Esophagus muscularis mucosa (tissue), 4 donors: ENCODE results near the gene DAPK2. TPM values are rescaled to one million over a fixed set of nuclear protein-coding genes. Genes with fewer than 3 reads are reported as not detected.

Source experiments
- DNase-seq: peaks from one replicate; pipeline ENCODE4 v3.0.0-alpha.2; 2017; ENCODE audit errors: extremely low spot score
- H3K27ac ChIP-seq, 4 donors: fragments of 200-600 bp; sonication (generic); replicated peaks in 1 of 4; 1 replicate in 3 of 4; 2 replicates in 1 of 4; pipeline ENCODE4 v1.5.1; 2016 to 2019; ENCODE audit warnings: mild to moderate bottlenecking in 1 of 4
- H3K27me3 ChIP-seq, 4 donors: fragments of 200-600 bp; sonication (generic); one replicate each; pipeline versions ENCODE4 v1.5.1 to v1.6.0; 2016 to 2019
- H3K36me3 ChIP-seq, 4 donors: fragments of 200-600 bp; sonication (generic); one replicate each; pipeline ENCODE4 v1.5.1; 2016 to 2019
- H3K4me1 ChIP-seq, 4 donors: fragments of 200-600 bp; sonication (generic); one replicate each; pipeline ENCODE4 v1.5.1; 2016 to 2019
- H3K4me3 ChIP-seq, 4 donors: fragments of 200-600 bp; sonication (generic); 1 replicate in 2 of 4; 2 replicates in 2 of 4; pipeline ENCODE4 v1.5.1; 2016 to 2019; ENCODE audit warnings: mild to moderate bottlenecking in 4 of 4, moderate library complexity in 1 of 4
- H3K9me3 ChIP-seq, 4 donors: fragments of 200-600 bp; sonication (generic); 1 replicate in 3 of 4; 2 replicates in 1 of 4; pipeline ENCODE4 v1.5.1; 2016 to 2019
- CTCF ChIP-seq, 3 experiments: fragments of 200-600 bp in 2 of 3; fragments of 450-650 bp in 1 of 3; sonication (generic) in 2 of 3; IDR thresholded peaks; one replicate each; pipeline ENCODE4 v1.5.1; 2017 to 2019; ENCODE audit warnings: antibody characterized with exemption in 3 of 3, mild to moderate bottlenecking in 2 of 3, moderate library complexity in 1 of 3
- EP300 ChIP-seq: sonication (generic); formaldehyde crosslinking; IDR thresholded peaks from one replicate; pipeline ENCODE4 v1.6.1; 2017; ENCODE audit warnings: antibody characterized with exemption
- POLR2A ChIP-seq: fragments of 450-650 bp; IDR thresholded peaks from one replicate; pipeline ENCODE4 v1.6.1; 2017; ENCODE audit warnings: antibody characterized with exemption, moderate library complexity, mild to moderate bottlenecking, low read depth
- POLR2AphosphoS5 ChIP-seq, 2 donors: sonication (generic); formaldehyde crosslinking; IDR thresholded peaks; one replicate each; pipeline ENCODE4 v1.6.1; 2017; ENCODE audit warnings: antibody characterized with exemption in 2 of 2
- WGBS: methylation state at CpG from one replicate; pipeline ENCODE4 v1.1.5; 2018; 5-methylcytosine and 5-hydroxymethylcytosine counted together
- intact Hi-C: fragments of 100-400 bp; cut with DNase I; formaldehyde crosslinking; loops from one replicate; pipeline ENCODE4 v1.15.1; 2023
- small RNA-seq, 3 donors: library from RNA; depleted of rRNA; stranded (forward); fragments of <200 nt; gene quantifications; one replicate each; pipeline ENCODE3, GENCODE V24; 2016
- total RNA-seq, 4 donors: library from RNA; depleted of rRNA; stranded (reverse); fragments of >200 nt; gene quantifications; one replicate each; pipeline versions ENCODE4 v1.1.0 to v1.2.1, GENCODE V29; 2016

DAPK2 gene
- total RNA-seq, 4 donors from 2014 or later = 1.5 to 11.2 (median 7.3) TPM

DNA sequence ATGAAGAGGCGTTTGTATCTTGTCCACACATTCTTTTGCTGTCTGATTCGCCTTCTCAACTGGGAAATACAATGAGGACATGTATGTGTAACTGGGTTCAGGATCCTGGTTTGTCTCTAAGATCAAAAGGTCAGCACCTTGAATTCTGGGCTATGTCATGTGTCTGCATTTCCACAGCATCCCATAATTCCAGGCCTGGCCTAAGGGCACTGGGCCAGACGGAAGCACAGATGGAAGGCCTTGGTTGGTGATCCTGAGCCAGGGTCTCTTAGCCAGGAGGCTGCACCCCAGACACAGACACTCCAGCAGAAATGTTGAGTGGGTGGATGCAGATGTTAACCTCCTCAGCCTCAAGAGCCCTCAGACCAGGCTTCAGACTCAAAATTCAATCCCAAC, 188.8 kb downstream of the DAPK2 start:
- Histone ChIP-seq H3K4me1 (peaks cover 5 to 25% (median 16%) of the 10 kb centered on the region in 4 donors), H3K27ac (peak overlapping the region in 1 of 4 donors; percentile 48), H3K9me3 (no peaks in the 10 kb centered on the region), H3K27me3 (no peaks in the 10 kb centered on the region), H3K36me3 (no peaks in the 10 kb centered on the region), H3K4me3 (no peak overlapping the region)
- WGBS = 41% methylated on average over 3 of the region's 3 CpGs
- no peak for TF ChIP-seq CTCF (IDR thresholded peaks at IDR 0.05)
- TF ChIP-seq POLR2AphosphoS5 (IDR thresholded peaks at IDR 0.05) = no peak
- no peak for TF ChIP-seq POLR2A
- no peak for TF ChIP-seq EP300
- intact Hi-C loops = no loop called here
- DNase-seq = no peak

Small RNA genes lying within 50 kb of the gene (small RNA-seq; reads per million reads assigned to genes)
- 0 reads per million in 3 donors for gene AC015914.2
- 0 reads per million in 3 donors for gene MIR422A

Other genes starting within 250 kb of the DAPK2 start
- gene HERC1, start 212.5 kb downstream of the DAPK2 start, total RNA-seq = 100 to 1,000 TPM in 3 of 4 donors, 10 to 100 TPM in 1; 99.3 to 139 (median 123) TPM
- gene CIAO2A, start 47.4 kb upstream of the DAPK2 start, total RNA-seq = 10 to 100 TPM; 15.3 to 24.4 (median 20.4) TPM
- gene SNX1, start 49.5 kb upstream of the DAPK2 start, total RNA-seq = 10 to 100 TPM; 79.4 to 93.0 (median 87.5) TPM
- gene SNX22, start 105.2 kb upstream of the DAPK2 start, total RNA-seq = under 1 TPM in 3 of 4 donors, not detected in 1; 0.19 to 0.42 (median 0.33) TPM
- gene PPIB, start 116.5 kb upstream of the DAPK2 start, total RNA-seq = 100 to 1,000 TPM; 110 to 227 (median 214) TPM